ENCODE data around the gene MTOR.

Gene MTOR

GRCh38 chr1:11130406-11130805 is 131.9 kb downstream of the MTOR start:
- no peaks in the 10 kb centered on the region for H3K27me3 ChIP-seq
- H3K4me1 ChIP-seq: peaks cover 0 to 6% (median 0%) of the 10 kb centered on the region in 10 experiments; a peak in 1 of 20 replicates
- no peak for TF ChIP-seq Cebpa-rat (IDR thresholded peaks at IDR 0.05)
- peaks cover 0 to 13% (median 0%) of the 10 kb centered on the region in 11 experiments; a peak in 3 of 22 replicates for H4K20me1 ChIP-seq
- H3K4me2 ChIP-seq: no peak overlapping the region
- H3K4me3 ChIP-seq: no peak overlapping the region
- H3K9me3 ChIP-seq (replicated peaks in 1 of 11): no peaks in the 10 kb centered on the region
- no peak overlapping the region for H3K27ac ChIP-seq
- H3K36me3 ChIP-seq: peaks cover 96 to 100% (median 100%) of the 10 kb centered on the region in 11 experiments
- H3K9ac ChIP-seq: no peak overlapping the region

DNA sequence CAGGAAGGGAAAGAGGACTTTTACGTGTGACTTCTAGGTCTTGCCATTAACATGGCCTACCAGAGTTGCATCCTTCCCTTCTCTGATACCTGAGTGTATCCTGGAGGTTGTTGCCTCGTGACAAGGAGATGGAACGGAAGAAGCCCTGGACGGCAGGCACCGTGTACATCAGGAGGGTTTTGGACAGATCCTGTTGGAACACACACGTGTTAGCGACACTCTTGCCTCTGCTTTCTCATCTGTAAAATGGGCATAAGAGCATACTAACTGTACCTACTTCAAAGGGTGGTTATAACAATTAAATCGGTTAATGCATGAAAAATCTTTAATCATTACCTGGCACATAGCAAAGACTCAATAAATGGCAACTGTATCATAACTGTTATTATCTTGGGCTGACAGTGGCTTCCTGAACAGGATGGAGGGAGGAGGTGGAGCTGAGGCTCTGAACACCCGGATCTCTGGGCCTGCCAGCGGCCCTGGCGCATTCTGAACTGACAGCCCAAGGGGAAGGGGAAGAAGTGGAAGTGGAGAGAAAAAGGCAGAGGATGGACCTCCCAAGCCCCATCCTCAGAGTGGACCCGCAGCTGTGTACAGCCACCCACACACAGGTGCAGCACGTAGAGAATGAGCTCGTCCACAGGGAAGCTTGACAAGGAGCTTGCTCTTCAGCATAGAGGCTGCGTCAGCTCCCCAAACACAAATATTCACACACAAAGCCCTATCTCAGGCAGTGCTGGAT is 132.5 kb downstream of the MTOR start:
- Histone ChIP-seq H3K4me2 (no peak overlapping the region), H3K27ac (no peak overlapping the region), H3K9me3 (replicated peaks in 1 of 11) (no peaks in the 10 kb centered on the region), H3K9ac (no peak overlapping the region), H4K20me1 (peaks cover 0 to 13% (median 0%) of the 10 kb centered on the region in 11 experiments; a peak in 3 of 22 replicates), H3K4me3 (no peak overlapping the region), H3K36me3 (peaks cover 96 to 100% (median 100%) of the 10 kb centered on the region in 11 experiments), H3K4me1 (peaks cover 0 to 6% (median 0%) of the 10 kb centered on the region in 10 experiments; a peak in 1 of 20 replicates), H3K27me3 (no peaks in the 10 kb centered on the region)
- TF ChIP-seq Cebpa-rat (IDR thresholded peaks at IDR 0.05): no peak

- Histone ChIP-seq H4K20me1 (peaks cover 0 to 13% (median 0%) of the 10 kb centered on the region in 11 experiments; a peak in 1 of 22 replicates), H3K9ac (no peak overlapping the region), H3K4me2 (no peak overlapping the region), H3K4me3 (no peak overlapping the region), H3K36me3 (peaks cover 100% of the 10 kb centered on the region in 11 experiments), H3K27me3 (no peaks in the 10 kb centered on the region), H3K9me3 (replicated peaks in 1 of 11) (no peaks in the 10 kb centered on the region), H3K27ac (no peak overlapping the region), H3K4me1 (no peaks in the 10 kb centered on the region)
- TF ChIP-seq Cebpa-rat (IDR thresholded peaks at IDR 0.05): no peak
These were observed 135.8 kb downstream of the MTOR start for GRCh38 chr1:11126569-11126968.

DNA sequence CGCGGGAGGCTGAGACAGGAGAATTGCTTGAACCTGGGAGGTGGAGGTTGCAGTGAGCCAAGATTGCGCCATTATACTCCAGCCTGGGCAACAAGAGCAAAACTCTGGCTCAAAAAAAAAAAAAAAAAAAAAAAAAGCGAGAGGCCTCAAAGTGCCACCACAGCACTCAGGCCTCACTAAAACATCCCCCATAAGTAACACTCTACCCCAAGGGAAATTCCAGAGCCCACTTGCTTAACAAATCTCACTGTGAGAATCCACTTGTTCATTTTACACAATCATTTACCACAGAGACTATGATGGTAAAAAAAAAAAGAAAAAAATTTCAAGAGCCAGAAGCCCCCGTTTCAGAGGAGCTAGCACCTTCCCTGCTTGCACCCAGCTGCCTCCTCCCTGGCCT is 136.4 kb downstream of the MTOR start:
- no peak for TF ChIP-seq Cebpa-rat (IDR thresholded peaks at IDR 0.05)
- Histone ChIP-seq H4K20me1 (peaks cover 0 to 11% (median 0%) of the 10 kb centered on the region in 11 experiments; a peak in 2 of 22 replicates), H3K4me1 (no peaks in the 10 kb centered on the region), H3K27ac (no peak overlapping the region), H3K9me3 (replicated peaks in 1 of 11) (no peaks in the 10 kb centered on the region), H3K4me2 (no peak overlapping the region), H3K27me3 (no peaks in the 10 kb centered on the region), H3K4me3 (no peak overlapping the region), H3K36me3 (peaks cover 100% of the 10 kb centered on the region in 11 experiments), H3K9ac (no peak overlapping the region)

- Histone ChIP-seq H3K27me3 (no peaks in the 10 kb centered on the region), H3K27ac (no peak overlapping the region), H3K9ac (no peak overlapping the region), H3K4me1 (no peaks in the 10 kb centered on the region), H3K4me3 (no peak overlapping the region), H3K4me2 (no peak overlapping the region), H4K20me1 (peaks cover 0 to 3% (median 0%) of the 10 kb centered on the region in 11 experiments; a peak in 1 of 22 replicates), H3K9me3 (replicated peaks in 1 of 11) (no peaks in the 10 kb centered on the region), H3K36me3 (peaks cover 98 to 100% (median 100%) of the 10 kb centered on the region in 11 experiments)
- TF ChIP-seq Cebpa-rat (IDR thresholded peaks at IDR 0.05): no peak
These were observed 137.4 kb downstream of the MTOR start for GRCh38 chr1:11124965-11125364.

DNA sequence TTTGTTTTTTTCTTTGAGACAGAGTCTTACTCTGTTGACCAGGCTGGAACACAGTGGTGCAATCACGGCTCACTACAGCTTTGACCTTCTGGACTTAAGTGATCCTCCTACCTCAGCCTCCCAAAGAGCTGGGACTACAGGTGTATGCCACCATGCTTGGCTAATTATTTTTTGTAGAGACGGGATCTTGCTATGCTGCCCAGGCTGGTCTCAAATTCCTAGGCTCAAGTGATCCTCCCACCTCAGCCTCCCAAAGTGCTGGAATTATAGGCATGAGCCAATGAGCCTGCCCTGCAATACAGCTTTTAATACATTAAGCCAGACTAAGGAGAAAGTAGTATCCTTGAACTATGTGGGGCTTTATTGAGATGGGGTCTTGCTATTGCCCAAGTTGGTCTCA is 146.0 kb downstream of the MTOR start:
- no peak overlapping the region for H3K27ac ChIP-seq
- H3K36me3 ChIP-seq: peaks cover 92 to 100% (median 96%) of the 10 kb centered on the region in 11 experiments
- H3K4me3 ChIP-seq: no peak overlapping the region
- no peak for TF ChIP-seq Cebpa-rat (IDR thresholded peaks at IDR 0.05)
- H3K9me3 ChIP-seq (replicated peaks in 1 of 11): no peaks in the 10 kb centered on the region
- no peak overlapping the region for H3K9ac ChIP-seq
- no peak overlapping the region for H3K4me2 ChIP-seq
- peaks cover 0 to 3% (median 0%) of the 10 kb centered on the region in 11 experiments; a peak in 3 of 22 replicates for H4K20me1 ChIP-seq
- H3K27me3 ChIP-seq: no peaks in the 10 kb centered on the region
- no peaks in the 10 kb centered on the region for H3K4me1 ChIP-seq

- peaks cover 92 to 100% (median 96%) of the 10 kb centered on the region in 11 experiments for H3K36me3 ChIP-seq
- no peaks in the 10 kb centered on the region for H3K4me1 ChIP-seq
- H3K9me3 ChIP-seq (replicated peaks in 1 of 11): no peaks in the 10 kb centered on the region
- TF ChIP-seq Cebpa-rat (IDR thresholded peaks at IDR 0.05): no peak
- H3K27me3 ChIP-seq: no peaks in the 10 kb centered on the region
- H3K4me2 ChIP-seq: no peak overlapping the region
- H3K4me3 ChIP-seq: no peak overlapping the region
- no peak overlapping the region for H3K9ac ChIP-seq
- no peak overlapping the region for H3K27ac ChIP-seq
- peaks cover 0 to 3% (median 0%) of the 10 kb centered on the region in 11 experiments; a peak in 2 of 22 replicates for H4K20me1 ChIP-seq
These were observed 147.4 kb downstream of the MTOR start for GRCh38 chr1:11114966-11115365.

- TF ChIP-seq Cebpa-rat (IDR thresholded peaks at IDR 0.05): no peak
- Histone ChIP-seq H4K20me1 (no peaks in the 10 kb centered on the region; a peak in 2 of 22 replicates), H3K9me3 (replicated peaks in 1 of 11) (no peaks in the 10 kb centered on the region), H3K36me3 (peaks cover 84 to 92% (median 89%) of the 10 kb centered on the region in 11 experiments), H3K9ac (no peak overlapping the region), H3K27ac (no peak overlapping the region), H3K4me1 (no peaks in the 10 kb centered on the region), H3K4me3 (no peak overlapping the region), H3K27me3 (no peaks in the 10 kb centered on the region), H3K4me2 (no peak overlapping the region)
These were observed 153.1 kb downstream of the MTOR start for GRCh38 chr1:11109047-11109760.

- Histone ChIP-seq H3K4me1 (no peaks in the 10 kb centered on the region), H4K20me1 (no peaks in the 10 kb centered on the region; a peak in 2 of 22 replicates), H3K4me3 (no peak overlapping the region), H3K27ac (no peak overlapping the region), H3K27me3 (no peaks in the 10 kb centered on the region), H3K9me3 (replicated peaks in 1 of 11) (no peaks in the 10 kb centered on the region), H3K36me3 (peaks cover 69 to 77% (median 73%) of the 10 kb centered on the region in 11 experiments), H3K4me2 (no peak overlapping the region), H3K9ac (peak overlapping the region in 1 of 11 experiments; percentile 4; a peak in 1 of 22 replicates)
- no peak for TF ChIP-seq Cebpa-rat (IDR thresholded peaks at IDR 0.05)
These were observed 154.8 kb downstream of the MTOR start for GRCh38 chr1:11107599-11107998.

All from BLaER1 treated with 17β-estradiol and CSF1 and Interleukin-3, amounts not matched to agents 10 nM and 100 nM (cell line).